ENCODE results near the gene DNM2.

GRCh38 chr19:10761443-10762250 lies 43.8 kb downstream of the DNM2 start:
- no peak for TF ChIP-seq CTCF (IDR thresholded peaks at IDR 0.05)
- no peak for TF ChIP-seq EP300 (IDR thresholded peaks at IDR 0.05)
